Pericardium fibroblast (primary cell): ENCODE results near the gene OR2T2. TPM values are rescaled to one million over a fixed set of nuclear protein-coding genes. Genes with fewer than 3 reads are reported as not detected.

Experiments
- total RNA-seq: library from RNA; depleted of rRNA; stranded (reverse); fragments of >200 nt; gene quantifications from 2 replicates; pipeline ENCODE4 v1.2.3, GENCODE V29; 2015

Gene OR2T2, protein sequence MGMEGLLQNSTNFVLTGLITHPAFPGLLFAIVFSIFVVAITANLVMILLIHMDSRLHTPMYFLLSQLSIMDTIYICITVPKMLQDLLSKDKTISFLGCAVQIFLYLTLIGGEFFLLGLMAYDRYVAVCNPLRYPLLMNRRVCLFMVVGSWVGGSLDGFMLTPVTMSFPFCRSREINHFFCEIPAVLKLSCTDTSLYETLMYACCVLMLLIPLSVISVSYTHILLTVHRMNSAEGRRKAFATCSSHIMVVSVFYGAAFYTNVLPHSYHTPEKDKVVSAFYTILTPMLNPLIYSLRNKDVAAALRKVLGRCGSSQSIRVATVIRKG
- not detected in 2 replicates for total RNA-seq

GRCh38 chr1:248445399-248445798 lies at the start of gene OR2T2:
OR2T2 (plus strand) TSS chr1:248445637; CDS start chr1:248452798, 7,161 bp downstream.

DNA sequence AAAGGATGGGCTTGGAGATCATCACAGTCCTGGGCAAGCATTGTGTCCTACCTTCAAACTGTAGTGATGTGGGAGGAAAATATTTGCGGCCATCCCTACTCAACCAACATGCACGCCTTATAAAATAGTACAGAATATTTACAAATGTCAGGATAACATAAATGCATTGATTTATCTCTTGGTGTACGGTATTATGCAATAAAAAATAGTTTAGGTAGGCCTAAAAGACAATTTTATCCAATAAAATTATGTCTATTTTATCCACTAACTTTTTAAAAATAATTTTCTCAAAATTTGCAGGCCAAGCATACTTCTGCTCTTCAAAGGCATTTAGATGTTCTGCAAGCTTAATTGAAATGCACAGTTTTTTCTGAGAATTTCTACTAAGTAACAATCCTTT lies 42.7 kb upstream of the OR2T2 start, which contains the start of gene OR2T1:
Gene OR2T1, plus strand, starts transcription at position 301 of the 400 bp plus-strand sequence. CDS start 3,100 bp downstream, outside the sequence.

GRCh38 chr1:248473051-248473450 lies 27.6 kb downstream of the OR2T2 start, which contains the start of gene OR2T3:
OR2T3 (plus strand) TSS chr1:248473351; CDS start chr1:248473351, 0 bp downstream.

DNA sequence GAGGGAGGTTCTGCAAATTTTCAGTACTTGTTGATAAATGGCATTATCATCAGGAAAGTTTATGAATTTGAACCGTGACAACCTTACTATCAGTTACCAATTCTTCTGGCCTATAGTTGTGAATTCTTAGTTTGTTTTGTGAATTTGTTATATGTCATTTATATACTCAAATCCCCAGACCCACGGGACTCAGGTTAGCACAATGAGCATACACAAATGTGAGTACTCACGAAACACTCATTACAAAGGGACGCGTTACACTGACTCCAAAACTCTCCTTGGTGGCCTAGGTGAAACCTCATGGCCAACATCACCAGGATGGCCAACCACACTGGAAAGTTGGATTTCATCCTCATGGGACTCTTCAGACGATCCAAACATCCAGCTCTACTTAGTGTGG lies 42.9 kb downstream of the OR2T2 start, which contains the start of gene OR2T5:
Gene OR2T5, plus strand, starts transcription at position 301 of the 400 bp plus-strand sequence. Its CDS starts 0 bp downstream, at position 301.

Other genes with a start within 250 kb of the OR2T2 start
- not detected in 2 replicates for gene OR2M3, start 248.4 kb upstream of the OR2T2 start, total RNA-seq
- gene OR2M4, start 214.2 kb upstream of the OR2T2 start, total RNA-seq, result not detected in 2 replicates
- gene OR2T33, start 167.7 kb upstream of the OR2T2 start, total RNA-seq, result not detected in 2 replicates
- not detected in 2 replicates for gene OR2T12, start 142.2 kb upstream of the OR2T2 start, total RNA-seq
- not detected in 2 replicates for gene OR2M7, start 121.1 kb upstream of the OR2T2 start, total RNA-seq
- gene OR14C36, start 96.9 kb upstream of the OR2T2 start, total RNA-seq, result not detected in 2 replicates
- gene OR2T4, start 84.0 kb upstream of the OR2T2 start, total RNA-seq, result not detected in 2 replicates
- not detected in 2 replicates for gene OR2T6, start 69.9 kb upstream of the OR2T2 start, total RNA-seq
- not detected in 2 replicates for gene OR2T1, start 42.6 kb upstream of the OR2T2 start, total RNA-seq
- not detected in 2 replicates for gene OR2T3, start 27.7 kb downstream of the OR2T2 start, total RNA-seq
- not detected in 2 replicates for gene OR2T5, start 43.0 kb downstream of the OR2T2 start, total RNA-seq
- gene OR2G6, start 62.4 kb downstream of the OR2T2 start, total RNA-seq, result not detected in 2 replicates
- gene OR2T29, start 117.1 kb downstream of the OR2T2 start, total RNA-seq, result not detected in 2 replicates
- gene OR2T34, start 129.1 kb downstream of the OR2T2 start, total RNA-seq, result not detected in 2 replicates
- gene OR2T10, start 152.1 kb downstream of the OR2T2 start, total RNA-seq, result not detected in 2 replicates
- not detected in 2 replicates for gene OR2T11, start 189.5 kb downstream of the OR2T2 start, total RNA-seq
- not detected in 2 replicates for gene OR2T35, start 199.6 kb downstream of the OR2T2 start, total RNA-seq
- gene OR2T27, start 209.9 kb downstream of the OR2T2 start, total RNA-seq, result not detected in 2 replicates